Measurements from ENCODE around the gene CNTNAP2. TPM values are rescaled to one million over a fixed set of nuclear protein-coding genes. Genes with fewer than 3 reads are reported as not detected.

CNTNAP2 gene
- total RNA-seq, 1 experiment from 2014 or later = 64.5 TPM

- H4K91ac ChIP-seq (ENCODE audit: insufficient read length, low read depth, low read length) = no peak overlapping the region
- no peak for DNase-seq
- no peak overlapping the region for H2BK12ac ChIP-seq (ENCODE audit: insufficient read length, low read depth, low read length)
- no peak overlapping the region for H3K27ac ChIP-seq (ENCODE audit: insufficient read length, low read depth, low read length)
- no peaks in the 10 kb centered on the region; the same call in 1 of the 2 replicates for H3K4me1 ChIP-seq (ENCODE audit: insufficient read depth, low read length)
- H4K20me1 ChIP-seq (ENCODE audit: control insufficient read depth, insufficient read depth, insufficient read length) = no peaks in the 10 kb centered on the region
- no peak overlapping the region for H3K4me2 ChIP-seq (ENCODE audit: insufficient read depth, insufficient read length, low read length)
- H3K18ac ChIP-seq (ENCODE audit: insufficient read length, low read depth, low read length) = no peak overlapping the region
- no peak overlapping the region for H2BK20ac ChIP-seq (ENCODE audit: low read depth, low read length, poor library complexity, severe bottlenecking)
- no peak overlapping the region for H2BK120ac ChIP-seq (ENCODE audit: low read depth, low read length, poor library complexity, severe bottlenecking)
- no CpG with 5 or more reads among the region's 5 CpGs for WGBS (ENCODE audit: extremely low coverage, insufficient read length, low lambda C conversion rate)
- no peak for TF ChIP-seq CTCF (conservative IDR thresholded peaks at IDR 0.05)
- peaks cover 6 to 9% of the 10 kb centered on the region in 2 experiments; a peak in 3 of 4 replicates for H3K4me1 Mint-ChIP-seq
- no peaks in the 10 kb centered on the region for H3K79me2 ChIP-seq (ENCODE audit: insufficient read depth, low read length)
- H4K8ac ChIP-seq (replicated peaks; ENCODE audit: insufficient read length, low read depth, low read length) = no peak overlapping the region
- no peak overlapping the region for H3T11ph ChIP-seq (ENCODE audit: low read length)
- no peaks in the 10 kb centered on the region for H3K36me3 Mint-ChIP-seq (ENCODE audit: insufficient read depth in 1 of 3, low read depth in 3 of 3)
- H3K23me2 ChIP-seq (ENCODE audit: insufficient read length, low read depth, low read length, poor library complexity, severe bottlenecking) = no peaks in the 10 kb centered on the region
- no peaks in the 10 kb centered on the region for H3K79me1 ChIP-seq (ENCODE audit: insufficient read depth, low read depth, low read length, poor library complexity, severe bottlenecking)
- H2AFZ ChIP-seq (ENCODE audit: low read length) = no peak overlapping the region
- no peaks in the 10 kb centered on the region for H3K9me3 ChIP-seq (ENCODE audit: control insufficient read depth, low read depth, low read length)
- H3K4ac ChIP-seq (ENCODE audit: low read depth, low read length) = no peak overlapping the region
- H4K5ac ChIP-seq (ENCODE audit: insufficient read length, low read depth, low read length) = no peak overlapping the region
- no peak overlapping the region for H3K56ac ChIP-seq (ENCODE audit: insufficient read length, low read depth, low read length)
- no peak overlapping the region for H2BK5ac ChIP-seq (ENCODE audit: insufficient read length, low read length)
- no peaks in the 10 kb centered on the region for H3K27me3 Mint-ChIP-seq (ENCODE audit: low read depth)
- no peak overlapping the region for H3K23ac ChIP-seq (ENCODE audit: insufficient read length, low read depth, low read length)
- H3K4me3 Mint-ChIP-seq = no peak overlapping the region
- H3K14ac ChIP-seq (ENCODE audit: insufficient read depth, low read length) = no peak overlapping the region
- no peak overlapping the region for H3K27ac Mint-ChIP-seq
- no peak overlapping the region for H3K9ac ChIP-seq (ENCODE audit: extremely low read depth, insufficient read length, low read length)
- no peak overlapping the region for H2AK5ac ChIP-seq (ENCODE audit: insufficient read length, low read length)
- H3K27me3 ChIP-seq (ENCODE audit: insufficient read depth, low read length) = no peaks in the 10 kb centered on the region
- no peaks in the 10 kb centered on the region; a peak in 1 of 5 replicates for H3K9me3 Mint-ChIP-seq
- no peak overlapping the region for H2BK15ac ChIP-seq (ENCODE audit: low read depth, low read length)
Observed at GRCh38 chr7:146728141-146728540, 611.5 kb downstream of the CNTNAP2 start.
